ENCODE results near the gene EEFSEC. TPM values are rescaled to one million over a fixed set of nuclear protein-coding genes. Genes with fewer than 3 reads are reported as not detected.

Gene EEFSEC
- total RNA-seq, 1 donor from 2014 or later = 23.4 TPM

- Mint-ChIP-seq H3K36me3 (ENCODE audit: low read depth) (no peaks in the 10 kb centered on the region), H3K27ac (ENCODE audit: unreplicated experiment) (no peak overlapping the region), H3K27me3 (ENCODE audit: low read depth) (no peaks in the 10 kb centered on the region), H3K4me1 (peaks cover 5% of the 10 kb centered on the region), H3K4me3 (no peak overlapping the region), H3K9me3 (no peaks in the 10 kb centered on the region)
- DNase-seq (ENCODE audit: low read depth, low spot score) = no peak
- TF ChIP-seq CTCF (conservative IDR thresholded peaks at IDR 0.05) = no peak
Measured at GRCh38 chr3:128207951-128208350, 54.7 kb downstream of the EEFSEC start.

DNA sequence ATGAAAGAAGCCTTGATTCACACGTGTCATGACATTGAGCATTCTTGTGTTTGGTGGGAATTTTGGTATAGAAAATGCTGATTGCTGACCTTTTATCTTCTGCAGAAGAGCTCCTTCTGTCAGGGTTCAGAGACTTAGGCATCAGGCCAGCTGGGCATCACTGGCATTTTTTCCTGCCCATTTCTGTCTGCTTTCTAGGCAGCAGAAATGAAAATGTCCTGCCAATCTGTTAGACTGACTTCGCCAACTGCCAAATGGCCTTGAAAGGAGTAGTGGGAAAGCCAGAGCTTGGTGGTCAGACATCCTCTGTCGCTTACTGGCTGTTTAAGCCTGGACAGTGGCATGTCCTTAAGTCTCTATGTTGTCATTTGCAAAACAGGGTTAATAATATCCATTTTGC is 57.4 kb downstream of the EEFSEC start:
- peaks cover 5% of the 10 kb centered on the region for H3K4me1 Mint-ChIP-seq
- no peak overlapping the region for H3K4me3 Mint-ChIP-seq
- no peak for DNase-seq (ENCODE audit: low read depth, low spot score)
- H3K27me3 Mint-ChIP-seq (ENCODE audit: low read depth) = no peaks in the 10 kb centered on the region
- no peaks in the 10 kb centered on the region for H3K36me3 Mint-ChIP-seq (ENCODE audit: low read depth)
- H3K9me3 Mint-ChIP-seq = no peaks in the 10 kb centered on the region
- H3K27ac Mint-ChIP-seq (ENCODE audit: unreplicated experiment) = no peak overlapping the region
- no peak for TF ChIP-seq CTCF (conservative IDR thresholded peaks at IDR 0.05)

DNA sequence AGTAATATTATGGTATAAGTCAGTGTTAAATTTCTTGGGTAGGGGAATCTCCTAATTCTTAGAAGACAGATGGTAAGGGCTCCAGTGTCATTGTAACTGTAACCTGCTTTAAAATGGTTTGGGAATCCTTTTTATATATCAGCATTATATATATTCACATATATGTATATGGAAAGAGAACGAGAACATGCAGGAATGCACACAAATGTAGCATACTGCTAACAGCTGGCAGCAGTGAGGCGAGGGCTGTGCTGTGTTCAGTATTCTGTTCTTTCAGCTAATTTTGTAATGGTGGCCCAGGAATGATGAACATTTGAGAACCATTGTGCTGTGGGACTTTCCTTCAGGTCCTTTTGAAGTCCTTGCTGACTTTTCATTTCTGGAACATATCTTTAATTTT is 60.8 kb downstream of the EEFSEC start:
- no peak overlapping the region for H3K4me3 Mint-ChIP-seq
- peaks cover 15% of the 10 kb centered on the region for H3K4me1 Mint-ChIP-seq
- H3K9me3 Mint-ChIP-seq = no peaks in the 10 kb centered on the region
- H3K36me3 Mint-ChIP-seq (ENCODE audit: low read depth) = no peaks in the 10 kb centered on the region
- no peak for DNase-seq (ENCODE audit: low read depth, low spot score)
- no peaks in the 10 kb centered on the region for H3K27me3 Mint-ChIP-seq (ENCODE audit: low read depth)
- no peak for TF ChIP-seq CTCF (conservative IDR thresholded peaks at IDR 0.05)
- H3K27ac Mint-ChIP-seq (ENCODE audit: unreplicated experiment) = no peak overlapping the region

DNA sequence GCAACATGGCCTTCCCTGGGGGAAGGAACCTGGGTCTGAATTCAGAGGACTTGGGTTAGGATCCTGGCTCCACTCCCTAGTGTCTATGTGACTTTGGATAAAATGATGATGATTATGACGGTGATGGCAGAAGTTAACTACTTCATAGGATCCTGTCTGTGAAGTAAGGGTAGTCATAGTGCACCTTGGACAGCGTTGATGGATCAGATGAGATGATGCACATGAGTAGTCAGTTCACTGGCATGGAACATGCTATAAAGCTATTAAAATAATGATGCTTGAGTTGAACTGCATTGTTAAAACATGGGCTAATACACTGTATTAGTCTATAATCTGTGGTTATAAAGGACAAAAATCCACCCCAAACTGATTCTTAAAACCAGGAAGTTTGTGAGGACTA is 62.0 kb downstream of the EEFSEC start:
- TF ChIP-seq CTCF (conservative IDR thresholded peaks at IDR 0.05) = no peak
- no peak overlapping the region for H3K4me3 Mint-ChIP-seq
- H3K36me3 Mint-ChIP-seq (ENCODE audit: low read depth) = no peaks in the 10 kb centered on the region
- H3K9me3 Mint-ChIP-seq = no peaks in the 10 kb centered on the region
- peaks cover 10% of the 10 kb centered on the region for H3K4me1 Mint-ChIP-seq
- no peak overlapping the region for H3K27ac Mint-ChIP-seq (ENCODE audit: unreplicated experiment)
- H3K27me3 Mint-ChIP-seq (ENCODE audit: low read depth) = no peaks in the 10 kb centered on the region
- DNase-seq (ENCODE audit: low read depth, low spot score) = no peak

- DNase-seq (ENCODE audit: low read depth, low spot score) = no peak
Measured at GRCh38 chr3:128215800-128216495, 62.7 kb downstream of the EEFSEC start.

More at GRCh38 chr3:128215800-128216495, 62.7 kb downstream of the EEFSEC start:
- no peak overlapping the region for H3K27ac Mint-ChIP-seq (ENCODE audit: unreplicated experiment)
- no peaks in the 10 kb centered on the region for H3K9me3 Mint-ChIP-seq
- no peak for TF ChIP-seq CTCF (conservative IDR thresholded peaks at IDR 0.05)
- H3K4me1 Mint-ChIP-seq = peaks cover 10% of the 10 kb centered on the region
- no peak overlapping the region for H3K4me3 Mint-ChIP-seq
- H3K27me3 Mint-ChIP-seq (ENCODE audit: low read depth) = no peaks in the 10 kb centered on the region
- H3K36me3 Mint-ChIP-seq (ENCODE audit: low read depth) = peaks cover 1% of the 10 kb centered on the region
